Measurements from ENCODE around the gene UBR4.

The UBR4 gene

GRCh38 chr1:19199329-19199968, 10.6 kb downstream of the UBR4 start:
- Histone ChIP-seq H3K27me3 (no peaks in the 10 kb centered on the region), H3K9me3 (no peaks in the 10 kb centered on the region), H3K4me3 (ENCODE audit: low read depth, low read length) (no peak overlapping the region), H3K4me1 (no peaks in the 10 kb centered on the region), H3K36me3 (peaks cover 11% of the 10 kb centered on the region)
- no peak for TF ChIP-seq CTCF (IDR thresholded peaks at IDR 0.05; ENCODE audit: low read depth, low read length)
- no peak for DNase-seq

- H3K4me1 ChIP-seq, result no peaks in the 10 kb centered on the region
- H3K4me3 ChIP-seq (ENCODE audit: low read depth, low read length), result no peak overlapping the region
- DNase-seq, result no peak
- no peak for TF ChIP-seq CTCF (IDR thresholded peaks at IDR 0.05; ENCODE audit: low read depth, low read length)
- no peaks in the 10 kb centered on the region for H3K9me3 ChIP-seq
- H3K27me3 ChIP-seq, result no peaks in the 10 kb centered on the region
- H3K36me3 ChIP-seq, result peaks cover 14% of the 10 kb centered on the region
These were observed 11.2 kb downstream of the UBR4 start for GRCh38 chr1:19198820-19199219.

- no peak for TF ChIP-seq CTCF (IDR thresholded peaks at IDR 0.05; ENCODE audit: low read depth, low read length)
- Histone ChIP-seq H3K27me3 (no peaks in the 10 kb centered on the region), H3K9me3 (no peaks in the 10 kb centered on the region), H3K4me3 (ENCODE audit: low read depth, low read length) (no peak overlapping the region), H3K36me3 (peaks cover 22% of the 10 kb centered on the region), H3K4me1 (no peaks in the 10 kb centered on the region)
- no peak for DNase-seq
These were observed 12.2 kb downstream of the UBR4 start for GRCh38 chr1:19197845-19198244.

GRCh38 chr1:19196331-19196730, 13.7 kb downstream of the UBR4 start:
- H3K36me3 ChIP-seq, result peaks cover 27% of the 10 kb centered on the region
- H3K4me1 ChIP-seq, result no peaks in the 10 kb centered on the region
- TF ChIP-seq CTCF (IDR thresholded peaks at IDR 0.05; ENCODE audit: low read depth, low read length), result no peak
- DNase-seq, result no peak
- H3K27me3 ChIP-seq, result no peaks in the 10 kb centered on the region
- no peaks in the 10 kb centered on the region for H3K9me3 ChIP-seq
- no peak overlapping the region for H3K4me3 ChIP-seq (ENCODE audit: low read depth, low read length)

GRCh38 chr1:19193004-19193403, 17.1 kb downstream of the UBR4 start:
- H3K4me3 ChIP-seq (ENCODE audit: low read depth, low read length), result no peak overlapping the region
- H3K4me1 ChIP-seq, result no peaks in the 10 kb centered on the region
- no peak for TF ChIP-seq CTCF (IDR thresholded peaks at IDR 0.05; ENCODE audit: low read depth, low read length)
- DNase-seq, result no peak
- H3K36me3 ChIP-seq, result peaks cover 24% of the 10 kb centered on the region
- no peaks in the 10 kb centered on the region for H3K9me3 ChIP-seq
- no peaks in the 10 kb centered on the region for H3K27me3 ChIP-seq

GRCh38 chr1:19191811-19192210, 18.3 kb downstream of the UBR4 start:
- TF ChIP-seq CTCF (IDR thresholded peaks at IDR 0.05; ENCODE audit: low read depth, low read length), result no peak
- no peaks in the 10 kb centered on the region for H3K4me1 ChIP-seq
- H3K27me3 ChIP-seq, result no peaks in the 10 kb centered on the region
- H3K9me3 ChIP-seq, result no peaks in the 10 kb centered on the region
- DNase-seq, result no peak
- H3K36me3 ChIP-seq, result peaks cover 22% of the 10 kb centered on the region
- H3K4me3 ChIP-seq (ENCODE audit: low read depth, low read length), result no peak overlapping the region
